Caco-2 (cell line): Measurements from ENCODE around the gene ADAMTS2. TPM values are rescaled to one million over a fixed set of nuclear protein-coding genes. Genes with fewer than 3 reads are reported as not detected.
"Not testable (repeated sequence)": the region's sequence is repeated elsewhere in the genome, so short reads cannot be mapped to it uniquely, and the experiment has no call there.

Experiments used
- BruUV-seq: library from RNA; stranded (reverse); fragments of 400-500 nt; replicated peaks from 2 replicates; lab custom pipeline; 2021; lab: Mats Ljungman, UMichigan
- CTCF ChIA-PET: fragments of 300-600 bp; sonication (Branson Sonifier 250); formaldehyde crosslinking; loops from one replicate; lab custom pipeline; 2022; ENCODE audit warnings: antibody characterized with exemption; lab: Charles Lee
- POLR2A ChIA-PET: fragments of 300-600 bp; sonication (Branson Sonifier 250); formaldehyde crosslinking; loops from one replicate; lab custom pipeline; 2022; ENCODE audit warnings: antibody characterized with exemption; lab: Charles Lee
- DNase-seq, 2 experiments: peaks; one replicate each; pipeline versions ENCODE4 v3.0.0 to v3.0.0-alpha.2; 2020 to 2022
- H3K27me3 ChIP-seq: replicated peaks from 2 replicates; pipeline ENCODE4 v1.6.0; 2011; ENCODE audit warnings: low read length; ENCODE audit not compliant: control insufficient read depth, insufficient read depth
- H3K36me3 ChIP-seq: 2 replicates; pipeline ENCODE4 v1.5.1; 2011; ENCODE audit warnings: low read length; ENCODE audit not compliant: control insufficient read depth, insufficient read depth
- H3K4me1 ChIP-seq: fragments of 250-450 bp; sonication (Bioruptor Pico); 2 replicates; pipeline ENCODE4 v1.5.1; 2020; ENCODE audit warnings: mild to moderate bottlenecking
- H3K4me3 ChIP-seq: 2 replicates; pipeline ENCODE4 v1.5.1; 2011; ENCODE audit warnings: low read depth, mild to moderate bottlenecking, control low read depth, low read length
- H3K9me3 ChIP-seq: fragments of 250-450 bp; sonication (Bioruptor Pico); 2 replicates; pipeline ENCODE4 v1.5.1; 2020; ENCODE audit warnings: mild to moderate bottlenecking, moderate library complexity
- H3K27ac Mint-ChIP-seq: one replicate; pipeline ENCODE4 v1.8.0; 2022; ENCODE audit warnings: mixed read lengths; ENCODE audit not compliant: unreplicated experiment
- H3K27me3 Mint-ChIP-seq: one replicate; pipeline ENCODE4 v1.8.0; 2022; ENCODE audit warnings: mixed read lengths; ENCODE audit not compliant: insufficient read depth, unreplicated experiment
- H3K36me3 Mint-ChIP-seq: one replicate; pipeline ENCODE4 v1.8.0; 2022; ENCODE audit warnings: mild to moderate bottlenecking, mixed read lengths; ENCODE audit not compliant: insufficient read depth, unreplicated experiment
- H3K4me1 Mint-ChIP-seq: one replicate; pipeline ENCODE4 v1.8.0; 2022; ENCODE audit warnings: low read depth, mixed read lengths; ENCODE audit not compliant: unreplicated experiment
- H3K4me3 Mint-ChIP-seq: one replicate; pipeline ENCODE4 v1.8.0; 2022; ENCODE audit warnings: mild to moderate bottlenecking, moderate library complexity, mixed read lengths; ENCODE audit not compliant: unreplicated experiment
- H3K9me3 Mint-ChIP-seq: one replicate; pipeline ENCODE4 v1.8.0; 2022; ENCODE audit warnings: mixed read lengths; ENCODE audit not compliant: unreplicated experiment
- intact Hi-C: fragments of 100-400 bp; cut with micrococcal nuclease; formaldehyde crosslinking; loops from one replicate; pipeline ENCODE4 v1.10.0; 2022; ENCODE audit not compliant: unreplicated experiment
- total RNA-seq: library from RNA; stranded (reverse); gene quantifications from 2 replicates; pipeline ENCODE4 v1.2.3, GENCODE V29; 2022
- TF ChIP-seq, protein P1 (sequence below), 2 experiments: fragments of 200-600 bp in 1 of 2; IDR thresholded peaks; 1 replicate in 1 of 2; 2 replicates in 1 of 2; pipeline versions ENCODE4 v1.5.1 to v1.8.0; 2011 to 2022; ENCODE audit warnings: antibody characterized with exemption in 1 of 2, control low read depth in 1 of 2, inconsistent platforms in 1 of 2, low read depth in 1 of 2, low read length in 1 of 2, mild to moderate bottlenecking in 1 of 2, moderate library complexity in 1 of 2; ENCODE audit not compliant: insufficient read depth in 1 of 2, severe bottlenecking in 1 of 2, unreplicated experiment in 1 of 2

ADAMTS2 gene
- total RNA-seq, 1 experiment from 2014 or later, result 0.05 TPM

DNA sequence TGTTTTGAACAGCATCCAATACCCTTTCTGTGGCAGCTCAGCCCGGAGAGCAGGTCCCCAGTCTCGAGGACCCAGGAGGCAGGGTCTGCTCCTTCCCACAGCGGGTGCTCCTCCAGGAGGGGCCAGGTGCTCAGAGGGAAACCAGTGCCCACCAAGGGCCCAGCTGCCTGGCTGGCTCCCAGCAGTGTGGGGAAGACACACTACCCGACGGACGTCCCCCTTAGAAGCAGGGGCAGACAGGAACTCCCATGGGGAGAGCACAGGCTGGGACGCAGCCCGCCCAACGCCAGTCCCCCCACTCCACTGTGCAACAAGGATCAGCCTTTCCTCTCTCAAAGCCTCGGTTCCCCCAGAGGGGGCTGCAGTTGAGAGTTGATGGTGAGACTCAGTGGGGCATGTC lies 57.6 kb downstream of the ADAMTS2 start:
- Mint-ChIP-seq H3K4me3 (no peak overlapping the region), H3K9me3 (no peaks in the 10 kb centered on the region), H3K4me1 (no peaks in the 10 kb centered on the region), H3K27ac (no peak overlapping the region), H3K27me3 (no peaks in the 10 kb centered on the region), H3K36me3 (no peaks in the 10 kb centered on the region)
- no peaks in the 10 kb centered on the region for H3K36me3 ChIP-seq
- TF ChIP-seq, protein P1, sequence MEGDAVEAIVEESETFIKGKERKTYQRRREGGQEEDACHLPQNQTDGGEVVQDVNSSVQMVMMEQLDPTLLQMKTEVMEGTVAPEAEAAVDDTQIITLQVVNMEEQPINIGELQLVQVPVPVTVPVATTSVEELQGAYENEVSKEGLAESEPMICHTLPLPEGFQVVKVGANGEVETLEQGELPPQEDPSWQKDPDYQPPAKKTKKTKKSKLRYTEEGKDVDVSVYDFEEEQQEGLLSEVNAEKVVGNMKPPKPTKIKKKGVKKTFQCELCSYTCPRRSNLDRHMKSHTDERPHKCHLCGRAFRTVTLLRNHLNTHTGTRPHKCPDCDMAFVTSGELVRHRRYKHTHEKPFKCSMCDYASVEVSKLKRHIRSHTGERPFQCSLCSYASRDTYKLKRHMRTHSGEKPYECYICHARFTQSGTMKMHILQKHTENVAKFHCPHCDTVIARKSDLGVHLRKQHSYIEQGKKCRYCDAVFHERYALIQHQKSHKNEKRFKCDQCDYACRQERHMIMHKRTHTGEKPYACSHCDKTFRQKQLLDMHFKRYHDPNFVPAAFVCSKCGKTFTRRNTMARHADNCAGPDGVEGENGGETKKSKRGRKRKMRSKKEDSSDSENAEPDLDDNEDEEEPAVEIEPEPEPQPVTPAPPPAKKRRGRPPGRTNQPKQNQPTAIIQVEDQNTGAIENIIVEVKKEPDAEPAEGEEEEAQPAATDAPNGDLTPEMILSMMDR (IDR thresholded peaks at IDR 0.05; ENCODE audit: insufficient read depth in 1 of 2, low read depth in 1 of 2, low read length in 1 of 2, severe bottlenecking in 1 of 2, unreplicated experiment in 1 of 2), result no peak
- DNase-seq, result peak in 1 of 2 experiments; percentile 10
- POLR2A ChIA-PET, result no interaction called here
- BruUV-seq, result no TSS peak
- no peaks in the 10 kb centered on the region for H3K27me3 ChIP-seq
- CTCF ChIA-PET, result no interaction called here
- H3K4me3 ChIP-seq, result no peak overlapping the region
- no peaks in the 10 kb centered on the region for H3K9me3 ChIP-seq
- intact Hi-C loops, result no loop called here
- H3K4me1 ChIP-seq, result no peaks in the 10 kb centered on the region

DNA sequence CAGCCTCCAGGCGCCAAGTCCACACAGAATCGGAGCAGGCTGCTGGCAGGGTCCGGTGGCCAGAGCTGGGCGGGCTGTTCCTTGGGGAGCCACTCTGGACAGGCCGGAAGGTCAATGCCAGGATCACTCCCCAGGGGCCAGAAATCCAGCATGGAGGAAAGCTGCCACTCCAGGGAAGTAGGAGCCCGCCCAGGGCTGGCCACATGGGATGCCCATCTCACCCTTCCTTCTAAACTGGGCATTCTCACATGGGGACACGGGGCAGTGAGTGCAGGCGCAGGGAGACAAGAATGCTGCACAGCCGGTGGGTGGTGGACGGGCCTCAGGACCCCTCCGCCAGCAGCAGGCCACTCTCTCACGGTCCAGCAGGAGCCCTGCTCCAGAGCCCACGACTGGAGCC lies 58.2 kb downstream of the ADAMTS2 start:
- CTCF ChIA-PET, result no interaction called here
- POLR2A ChIA-PET, result no interaction called here
- Mint-ChIP-seq H3K4me3 (no peak overlapping the region), H3K36me3 (no peaks in the 10 kb centered on the region), H3K27ac (no peak overlapping the region), H3K27me3 (no peaks in the 10 kb centered on the region), H3K4me1 (no peaks in the 10 kb centered on the region), H3K9me3 (no peaks in the 10 kb centered on the region)
- Histone ChIP-seq H3K9me3 (no peaks in the 10 kb centered on the region), H3K4me3 (no peak overlapping the region), H3K4me1 (no peaks in the 10 kb centered on the region), H3K27me3 (no peaks in the 10 kb centered on the region), H3K36me3 (no peaks in the 10 kb centered on the region)
- TF ChIP-seq, protein P1 (IDR thresholded peaks at IDR 0.05; ENCODE audit: insufficient read depth in 1 of 2, low read depth in 1 of 2, low read length in 1 of 2, severe bottlenecking in 1 of 2, unreplicated experiment in 1 of 2), result no peak
- DNase-seq, result peak in 1 of 2 experiments; percentile 7
- no TSS peak for BruUV-seq
- intact Hi-C loops, result no loop called here

DNA sequence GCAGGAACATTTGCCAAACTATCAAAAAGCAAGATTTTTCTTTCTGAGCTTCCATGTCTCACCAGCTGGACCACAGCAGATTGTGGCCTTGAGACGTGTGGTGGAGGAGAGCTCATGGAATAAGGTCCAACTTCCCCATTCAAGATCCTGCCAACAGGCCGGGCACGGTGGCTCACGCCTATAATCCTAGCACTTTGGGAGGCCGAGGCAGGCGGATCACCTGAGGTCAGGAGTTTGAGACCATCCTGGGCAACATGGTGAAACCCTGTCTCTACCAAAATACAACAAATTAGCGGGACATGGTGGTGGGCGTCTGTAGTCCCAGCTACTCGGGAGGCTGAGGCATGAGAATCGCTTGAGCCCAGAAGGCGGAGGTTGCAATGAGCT lies 59.5 kb downstream of the ADAMTS2 start:
- CTCF ChIA-PET, H3K27me3 Mint-ChIP-seq, H3K36me3 Mint-ChIP-seq, H3K9me3 Mint-ChIP-seq, H3K4me1 Mint-ChIP-seq, H3K4me3 ChIP-seq, H3K27ac Mint-ChIP-seq, intact Hi-C loops, H3K4me1 ChIP-seq, H3K4me3 Mint-ChIP-seq, H3K36me3 ChIP-seq, H3K9me3 ChIP-seq, BruUV-seq, H3K27me3 ChIP-seq, POLR2A ChIA-PET: not testable (repeated sequence)
- DNase-seq, result peak in 1 of 2 experiments; percentile 18
